Measurements from ENCODE around the gene PHLDA2. TPM values are rescaled to one million over a fixed set of nuclear protein-coding genes. Genes with fewer than 3 reads are reported as not detected.
"Not testable (repeated sequence)": the region's sequence is repeated elsewhere in the genome, so short reads cannot be mapped to it uniquely, and the experiment has no call there.

PHLDA2 gene
- total RNA-seq, 3 donors from 2014 or later: 2.0 to 2.3 TPM; not detected in 1

GRCh38 chr11:2909133-2909902 lies 19.9 kb downstream of the PHLDA2 start:
- Histone ChIP-seq H3K4me3 (peak overlapping the region in 2 of 3 donors; percentile 35 to 60), H3K27me3 (no peaks in the 10 kb centered on the region), H3K4me1 (peaks cover 16 to 27% of the 10 kb centered on the region in 2 donors), H3K36me3 (no peaks in the 10 kb centered on the region), H3K9me3 (no peaks in the 10 kb centered on the region), H3K27ac (peak overlapping the region in 1 of 2 donors; percentile 32)
- intact Hi-C loops (cut with DNase I; ENCODE audit: low total_unique reads): no loop called here
- no peak for DNase-seq (ENCODE audit: low spot score in 2 of 2)
- TF ChIP-seq CTCF (IDR thresholded peaks at IDR 0.05) (no peak), POLR2A (IDR thresholded peaks at IDR 0.05) (no peak), POLR2AphosphoS5 (IDR thresholded peaks at IDR 0.05) (no peak)

- no peak for TF ChIP-seq CTCF (IDR thresholded peaks at IDR 0.05)
- Histone ChIP-seq H3K4me3 (no peak overlapping the region), H3K4me1 (peaks cover 7 to 29% of the 10 kb centered on the region in 2 donors), H3K27ac (no peak overlapping the region), H3K36me3 (no peaks in the 10 kb centered on the region), H3K27me3 (no peaks in the 10 kb centered on the region), H3K9me3 (no peaks in the 10 kb centered on the region)
- intact Hi-C loops (cut with DNase I; ENCODE audit: low total_unique reads): no loop called here
- no peak for DNase-seq (ENCODE audit: low spot score in 2 of 2)
These were observed 21.1 kb downstream of the PHLDA2 start for GRCh38 chr11:2908130-2908529.

- H3K9me3 ChIP-seq; intact Hi-C loops (cut with DNase I; ENCODE audit: low total_unique reads); H3K27ac ChIP-seq; H3K4me3 ChIP-seq; H3K27me3 ChIP-seq; H3K36me3 ChIP-seq; DNase-seq (ENCODE audit: low spot score in 2 of 2): not testable (repeated sequence)
- peaks cover 7 to 18% of the 10 kb centered on the region in 2 donors for H3K4me1 ChIP-seq
These were observed 23.9 kb downstream of the PHLDA2 start for GRCh38 chr11:2905299-2905698.

GRCh38 chr11:2904153-2905052 lies 24.8 kb downstream of the PHLDA2 start:
- TF ChIP-seq POLR2A (IDR thresholded peaks at IDR 0.05) (no peak), POLR2AphosphoS5 (IDR thresholded peaks at IDR 0.05) (no peak), CTCF (IDR thresholded peaks at IDR 0.05) (no peak)
- intact Hi-C loops (cut with DNase I; ENCODE audit: low total_unique reads): no loop called here
- peak overlapping the region; percentile 54 to 59 for H3K27ac ChIP-seq

GRCh38 chr11:2903672-2904011 lies 25.6 kb downstream of the PHLDA2 start:
- Histone ChIP-seq H3K27me3 (no peaks in the 10 kb centered on the region), H3K9me3 (no peaks in the 10 kb centered on the region), H3K4me1 (peaks cover 7 to 23% of the 10 kb centered on the region in 2 donors), H3K36me3 (no peaks in the 10 kb centered on the region), H3K27ac (peak overlapping the region in 1 of 2 donors; percentile 94), H3K4me3 (peak overlapping the region in 1 of 3 donors; percentile 91)
- DNase-seq (ENCODE audit: low spot score in 2 of 2): no peak
- TF ChIP-seq POLR2A (IDR thresholded peaks at IDR 0.05) (no peak), CTCF (IDR thresholded peaks at IDR 0.05) (no peak), POLR2AphosphoS5 (IDR thresholded peaks at IDR 0.05) (no peak)
- intact Hi-C loops (cut with DNase I; ENCODE audit: low total_unique reads): no loop called here

More at GRCh38 chr11:2904153-2905052, 24.8 kb downstream of the PHLDA2 start:
- H3K4me1 ChIP-seq: peaks cover 7 to 18% of the 10 kb centered on the region in 2 donors
- H3K27me3 ChIP-seq: no peaks in the 10 kb centered on the region
- no peaks in the 10 kb centered on the region for H3K36me3 ChIP-seq
- DNase-seq (ENCODE audit: low spot score in 2 of 2): no peak
- H3K4me3 ChIP-seq: peak overlapping the region in 1 of 3 donors; percentile 10
- H3K9me3 ChIP-seq: no peaks in the 10 kb centered on the region
